Measurements from ENCODE around the gene IRX6.
A peak's percentile ranks its signal among the peaks of the same experiment; 100 is the strongest.

Gene IRX6

DNA sequence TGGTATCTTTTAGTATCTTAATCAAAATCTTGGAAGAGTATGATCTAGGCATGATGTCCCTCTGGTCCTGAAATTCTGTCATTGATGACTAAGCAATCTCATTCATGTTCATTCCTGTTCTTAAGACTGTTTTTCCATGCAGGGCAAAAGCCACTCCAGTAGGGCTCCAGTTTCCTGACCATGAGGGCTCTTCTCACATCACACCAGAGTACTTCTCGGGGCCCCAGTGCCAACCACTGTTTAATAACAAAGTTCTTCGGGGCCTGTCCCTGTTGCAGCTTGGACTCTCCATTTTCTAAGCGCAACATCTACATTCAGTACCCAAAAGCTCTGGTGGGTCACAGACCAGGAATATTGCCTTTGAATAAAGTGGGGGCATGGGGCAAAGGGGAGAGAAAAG is 52.0 kb downstream of the IRX6 start:
- Histone ChIP-seq H2BK15ac (ENCODE audit: low read length) (no peak overlapping the region), H4K8ac (ENCODE audit: low read depth, low read length) (no peak overlapping the region), H3K14ac (ENCODE audit: low read length) (no peak overlapping the region), H3K4me1 (ENCODE audit: control insufficient read depth in 2 of 2, insufficient read depth in 1 of 2, low read depth in 1 of 2, low read length in 2 of 2) (peaks cover 4 to 31% of the 10 kb centered on the region in 2 donors), H3K27ac (replicated peaks; ENCODE audit: low read length) (no peak overlapping the region), H4K91ac (ENCODE audit: low read depth, low read length, poor library complexity) (no peak overlapping the region), H2AFZ (ENCODE audit: low read length) (no peak overlapping the region), H3K9ac (ENCODE audit: low read depth, low read length, poor library complexity) (no peak overlapping the region), H2BK12ac (ENCODE audit: low read length) (no peak overlapping the region), H3K18ac (ENCODE audit: low read length) (no peak overlapping the region), H3K4me3 (ENCODE audit: low read length in 2 of 2) (no peak overlapping the region), H3K9me3 (replicated peaks in 1 of 2; ENCODE audit: control insufficient read depth in 2 of 2, insufficient read depth in 1 of 2, low read depth in 1 of 2, low read length in 2 of 2) (no peaks in the 10 kb centered on the region), H3K4ac (ENCODE audit: low read length) (no peak overlapping the region), H3K23ac (ENCODE audit: low read depth, low read length, poor library complexity) (no peak overlapping the region), H2BK120ac (ENCODE audit: low read depth, low read length) (no peak overlapping the region), H3K4me2 (ENCODE audit: insufficient read depth, low read length, poor library complexity, severe bottlenecking) (no peak overlapping the region), H3K79me1 (ENCODE audit: low read depth, low read length) (no peaks in the 10 kb centered on the region), H3K27me3 (ENCODE audit: control insufficient read depth in 3 of 3, insufficient read depth in 3 of 3, low read depth in 1 of 3, low read length in 3 of 3) (no peaks in the 10 kb centered on the region), H2AK5ac (ENCODE audit: low read depth, low read length) (no peak overlapping the region), H3K36me3 (replicated peaks in 1 of 2; ENCODE audit: control insufficient read depth in 2 of 2, insufficient read depth in 2 of 2, low read length in 2 of 2) (no peaks in the 10 kb centered on the region), H2BK5ac (ENCODE audit: low read length) (no peak overlapping the region)
- DNase-seq (ENCODE audit: low spot score): no peak
- no CpG with 5 or more reads among the region's 3 CpGs for WGBS, 2 donors (ENCODE audit: extremely low coverage in 2 of 2, insufficient read length in 2 of 2, insufficient replicate concordance in 1 of 2)

DNA sequence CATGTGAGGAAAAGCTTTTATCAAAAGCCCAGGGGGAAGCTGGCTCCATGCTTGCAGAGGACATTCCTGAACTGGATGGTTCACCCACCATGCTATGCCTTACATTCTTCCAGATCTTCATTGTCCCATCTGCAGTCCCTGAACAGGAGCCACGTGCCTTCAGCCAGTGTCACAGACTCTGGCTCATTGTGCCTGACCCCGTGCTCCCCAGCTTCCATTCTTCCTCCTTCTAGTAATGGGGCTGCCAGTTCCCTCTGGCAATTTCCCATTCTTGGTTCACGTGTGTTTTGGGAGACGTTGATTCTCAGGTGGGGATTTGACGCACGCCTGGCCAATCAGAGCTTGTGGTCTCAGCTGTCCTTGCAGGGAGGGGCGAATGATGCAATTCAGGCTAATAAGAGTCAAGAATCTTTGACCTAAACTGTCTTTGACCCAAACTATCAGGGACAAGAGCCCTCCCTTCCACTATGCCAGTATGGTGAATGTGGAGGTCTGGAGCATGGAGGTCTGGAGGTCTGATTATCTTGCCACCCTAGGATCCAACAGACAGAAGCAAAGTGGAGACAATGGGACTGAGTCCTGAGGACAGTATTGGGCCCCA is 52.7 kb downstream of the IRX6 start:
- Histone ChIP-seq H3K14ac (ENCODE audit: low read length) (no peak overlapping the region), H2BK12ac (ENCODE audit: low read length) (no peak overlapping the region), H3K36me3 (replicated peaks in 1 of 2; ENCODE audit: control insufficient read depth in 2 of 2, insufficient read depth in 2 of 2, low read length in 2 of 2) (no peaks in the 10 kb centered on the region), H3K79me1 (ENCODE audit: low read depth, low read length) (no peaks in the 10 kb centered on the region), H3K9me3 (replicated peaks in 1 of 2; ENCODE audit: control insufficient read depth in 2 of 2, insufficient read depth in 1 of 2, low read depth in 1 of 2, low read length in 2 of 2) (no peaks in the 10 kb centered on the region), H3K18ac (ENCODE audit: low read length) (peak overlapping the region; percentile 4), H4K91ac (ENCODE audit: low read depth, low read length, poor library complexity) (no peak overlapping the region), H2BK5ac (ENCODE audit: low read length) (no peak overlapping the region), H3K27me3 (ENCODE audit: control insufficient read depth in 3 of 3, insufficient read depth in 3 of 3, low read depth in 1 of 3, low read length in 3 of 3) (no peaks in the 10 kb centered on the region), H3K23ac (ENCODE audit: low read depth, low read length, poor library complexity) (no peak overlapping the region), H2AFZ (ENCODE audit: low read length) (no peak overlapping the region), H4K8ac (ENCODE audit: low read depth, low read length) (no peak overlapping the region), H3K9ac (ENCODE audit: low read depth, low read length, poor library complexity) (no peak overlapping the region), H3K4ac (ENCODE audit: low read length) (no peak overlapping the region), H3K4me2 (ENCODE audit: insufficient read depth, low read length, poor library complexity, severe bottlenecking) (no peak overlapping the region), H2AK5ac (ENCODE audit: low read depth, low read length) (no peak overlapping the region), H3K27ac (replicated peaks; ENCODE audit: low read length) (no peak overlapping the region), H3K4me3 (ENCODE audit: low read length in 2 of 2) (no peak overlapping the region), H2BK15ac (ENCODE audit: low read length) (no peak overlapping the region), H2BK120ac (ENCODE audit: low read depth, low read length) (no peak overlapping the region), H3K4me1 (ENCODE audit: control insufficient read depth in 2 of 2, insufficient read depth in 1 of 2, low read depth in 1 of 2, low read length in 2 of 2) (peaks cover 2 to 26% of the 10 kb centered on the region in 2 donors)
- no peak for DNase-seq (ENCODE audit: low spot score)
- no CpG with 5 or more reads among the region's 7 CpGs for WGBS, 2 donors (ENCODE audit: extremely low coverage in 2 of 2, insufficient read length in 2 of 2, insufficient replicate concordance in 1 of 2)

DNA sequence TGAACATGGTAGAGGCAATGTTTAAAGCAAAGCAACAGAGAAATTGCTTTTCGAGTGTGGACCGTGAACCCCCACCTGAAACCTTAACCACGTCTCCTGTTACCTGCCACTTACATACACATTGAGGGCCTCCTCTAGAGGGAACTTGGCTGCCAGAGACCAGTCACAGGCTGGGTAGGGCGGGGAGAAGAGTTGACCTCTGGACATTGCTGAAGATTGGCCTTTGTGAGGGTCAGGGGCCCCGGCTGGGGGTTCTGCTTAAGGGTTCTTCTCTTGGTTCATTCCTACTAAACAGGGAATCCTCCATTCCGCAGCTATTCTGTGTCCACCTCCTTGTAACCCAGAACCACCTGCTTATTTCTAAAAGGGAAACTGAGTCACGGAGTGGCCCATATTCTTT is 53.8 kb downstream of the IRX6 start:
- H3K27me3 ChIP-seq (ENCODE audit: control insufficient read depth in 3 of 3, insufficient read depth in 3 of 3, low read depth in 1 of 3, low read length in 3 of 3): no peaks in the 10 kb centered on the region
- H2AFZ ChIP-seq (ENCODE audit: low read length): peak overlapping the region; percentile 36
- no peak overlapping the region for H3K27ac ChIP-seq (replicated peaks; ENCODE audit: low read length)
- H2BK120ac ChIP-seq (ENCODE audit: low read depth, low read length): no peak overlapping the region
- no peak overlapping the region for H3K14ac ChIP-seq (ENCODE audit: low read length)
- no CpG with 5 or more reads among the region's 7 CpGs for WGBS, 2 donors (ENCODE audit: extremely low coverage in 2 of 2, insufficient read length in 2 of 2, insufficient replicate concordance in 1 of 2)
- no peak overlapping the region for H4K8ac ChIP-seq (ENCODE audit: low read depth, low read length)
- H3K9me3 ChIP-seq (replicated peaks in 1 of 2; ENCODE audit: control insufficient read depth in 2 of 2, insufficient read depth in 1 of 2, low read depth in 1 of 2, low read length in 2 of 2): no peaks in the 10 kb centered on the region
- H2AK5ac ChIP-seq (ENCODE audit: low read depth, low read length): no peak overlapping the region
- H2BK5ac ChIP-seq (ENCODE audit: low read length): no peak overlapping the region
- no peak overlapping the region for H2BK15ac ChIP-seq (ENCODE audit: low read length)
- H2BK12ac ChIP-seq (ENCODE audit: low read length): no peak overlapping the region
- peaks cover 2 to 15% of the 10 kb centered on the region in 2 donors for H3K4me1 ChIP-seq (ENCODE audit: control insufficient read depth in 2 of 2, insufficient read depth in 1 of 2, low read depth in 1 of 2, low read length in 2 of 2)
- H3K4me3 ChIP-seq (ENCODE audit: low read length in 2 of 2): no peak overlapping the region
- H3K9ac ChIP-seq (ENCODE audit: low read depth, low read length, poor library complexity): no peak overlapping the region
- no peak overlapping the region for H3K18ac ChIP-seq (ENCODE audit: low read length)
- no peaks in the 10 kb centered on the region for H3K79me1 ChIP-seq (ENCODE audit: low read depth, low read length)
- H4K91ac ChIP-seq (ENCODE audit: low read depth, low read length, poor library complexity): no peak overlapping the region
- H3K4me2 ChIP-seq (ENCODE audit: insufficient read depth, low read length, poor library complexity, severe bottlenecking): no peak overlapping the region
- no peak for DNase-seq (ENCODE audit: low spot score)
- no peaks in the 10 kb centered on the region for H3K36me3 ChIP-seq (replicated peaks in 1 of 2; ENCODE audit: control insufficient read depth in 2 of 2, insufficient read depth in 2 of 2, low read length in 2 of 2)
- no peak overlapping the region for H3K23ac ChIP-seq (ENCODE audit: low read depth, low read length, poor library complexity)
- H3K4ac ChIP-seq (ENCODE audit: low read length): no peak overlapping the region

DNA sequence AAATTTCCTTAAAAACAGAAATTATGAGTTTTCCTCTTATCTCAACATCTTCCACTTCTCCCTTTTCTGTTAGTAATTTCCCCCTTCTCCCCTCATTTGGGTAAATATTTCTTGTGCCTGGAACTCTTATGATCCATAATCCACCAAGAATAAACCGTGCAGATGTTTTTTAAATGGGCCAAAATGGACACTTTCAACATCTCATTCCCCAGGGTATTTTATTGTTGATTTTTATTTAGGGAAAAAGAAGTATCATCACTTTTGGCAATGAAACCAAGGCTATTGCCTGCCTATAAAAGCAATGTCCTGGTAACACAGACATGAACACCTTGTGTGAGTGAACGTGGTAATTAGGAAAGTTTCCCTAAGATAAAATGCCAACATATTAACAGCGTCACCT is 54.6 kb downstream of the IRX6 start:
- H3K36me3 ChIP-seq (replicated peaks in 1 of 2; ENCODE audit: control insufficient read depth in 2 of 2, insufficient read depth in 2 of 2, low read length in 2 of 2): no peaks in the 10 kb centered on the region
- H3K4me3 ChIP-seq (ENCODE audit: low read length in 2 of 2): no peak overlapping the region
- H2BK5ac ChIP-seq (ENCODE audit: low read length): no peak overlapping the region
- no peaks in the 10 kb centered on the region for H3K79me1 ChIP-seq (ENCODE audit: low read depth, low read length)
- no peak overlapping the region for H4K91ac ChIP-seq (ENCODE audit: low read depth, low read length, poor library complexity)
- no peaks in the 10 kb centered on the region for H3K27me3 ChIP-seq (ENCODE audit: control insufficient read depth in 3 of 3, insufficient read depth in 3 of 3, low read depth in 1 of 3, low read length in 3 of 3)
- H4K8ac ChIP-seq (ENCODE audit: low read depth, low read length): no peak overlapping the region
- no CpG with 5 or more reads among the region's 3 CpGs for WGBS, 2 donors (ENCODE audit: extremely low coverage in 2 of 2, insufficient read length in 2 of 2, insufficient replicate concordance in 1 of 2)
- no peak overlapping the region for H3K4ac ChIP-seq (ENCODE audit: low read length)
- no peak for DNase-seq (ENCODE audit: low spot score)
- H2BK120ac ChIP-seq (ENCODE audit: low read depth, low read length): no peak overlapping the region
- no peak overlapping the region for H3K27ac ChIP-seq (replicated peaks; ENCODE audit: low read length)
- no peak overlapping the region for H2AK5ac ChIP-seq (ENCODE audit: low read depth, low read length)
- no peaks in the 10 kb centered on the region for H3K9me3 ChIP-seq (replicated peaks in 1 of 2; ENCODE audit: control insufficient read depth in 2 of 2, insufficient read depth in 1 of 2, low read depth in 1 of 2, low read length in 2 of 2)
- H3K4me1 ChIP-seq (ENCODE audit: control insufficient read depth in 2 of 2, insufficient read depth in 1 of 2, low read depth in 1 of 2, low read length in 2 of 2): peaks cover 2 to 9% of the 10 kb centered on the region in 2 donors
- no peak overlapping the region for H2BK15ac ChIP-seq (ENCODE audit: low read length)
- no peak overlapping the region for H3K14ac ChIP-seq (ENCODE audit: low read length)
- H3K4me2 ChIP-seq (ENCODE audit: insufficient read depth, low read length, poor library complexity, severe bottlenecking): no peak overlapping the region
- H2BK12ac ChIP-seq (ENCODE audit: low read length): no peak overlapping the region
- H2AFZ ChIP-seq (ENCODE audit: low read length): no peak overlapping the region
- H3K9ac ChIP-seq (ENCODE audit: low read depth, low read length, poor library complexity): no peak overlapping the region
- no peak overlapping the region for H3K23ac ChIP-seq (ENCODE audit: low read depth, low read length, poor library complexity)
- H3K18ac ChIP-seq (ENCODE audit: low read length): no peak overlapping the region
